Erythroblast (primary cell): ENCODE data around the gene CYP11A1.

Experiments
- GATA1 ChIP-seq: IDR thresholded peaks from 2 replicates; pipeline ENCODE4 v1.6.1; 2011; ENCODE audit warnings: low read depth, mild to moderate bottlenecking, control low read depth, low read length, moderate library complexity
- POLR2A ChIP-seq: IDR thresholded peaks from 2 replicates; pipeline ENCODE4 v1.6.1; 2011; ENCODE audit warnings: mild to moderate bottlenecking, low read length

DNA sequence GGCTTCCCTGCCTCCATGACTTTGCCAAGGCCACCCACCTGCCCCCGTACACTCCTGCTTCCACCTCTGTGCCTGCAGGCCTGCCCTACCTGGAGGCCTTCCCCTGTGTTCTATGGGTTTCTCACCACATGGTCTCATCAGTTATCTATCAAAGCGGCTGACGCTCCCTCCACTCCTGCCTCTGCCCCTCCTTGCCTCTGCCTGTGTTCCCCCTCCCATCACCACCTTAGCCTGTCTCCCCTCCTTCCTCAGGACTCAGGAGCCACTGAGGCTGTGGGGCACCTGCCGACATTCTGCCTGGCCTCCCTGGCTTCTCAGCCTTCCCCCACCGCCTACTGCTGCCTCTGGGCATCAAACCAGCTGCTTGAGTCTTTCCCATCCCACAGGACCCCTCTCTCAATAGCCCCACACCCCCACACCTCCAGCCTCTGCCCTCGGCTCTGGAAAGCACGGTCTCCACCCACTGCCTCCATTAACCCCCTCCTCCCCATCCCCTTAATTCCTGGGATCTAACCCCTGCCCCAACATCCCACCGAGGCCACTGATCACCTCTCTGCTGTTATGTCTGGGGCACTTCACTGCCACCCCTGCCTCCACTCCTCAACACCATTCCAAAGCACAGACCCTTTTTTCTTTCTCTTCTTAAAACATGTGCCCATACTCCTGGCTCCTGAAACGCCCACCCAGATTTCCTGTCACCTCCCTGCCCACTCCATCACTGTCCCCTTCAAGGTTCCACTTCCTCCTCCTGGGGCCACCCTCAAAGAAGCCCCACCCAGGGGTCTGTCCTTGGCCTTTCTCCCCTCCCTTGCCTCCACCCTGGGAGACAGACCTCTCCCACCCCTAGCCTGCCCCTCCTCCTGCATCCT lies 24.4 kb upstream of the CYP11A1 start:
- TF ChIP-seq POLR2A, result no peak
- no peak for TF ChIP-seq GATA1
